ENCODE data around the gene NCAPH2.

The NCAPH2 gene

DNA sequence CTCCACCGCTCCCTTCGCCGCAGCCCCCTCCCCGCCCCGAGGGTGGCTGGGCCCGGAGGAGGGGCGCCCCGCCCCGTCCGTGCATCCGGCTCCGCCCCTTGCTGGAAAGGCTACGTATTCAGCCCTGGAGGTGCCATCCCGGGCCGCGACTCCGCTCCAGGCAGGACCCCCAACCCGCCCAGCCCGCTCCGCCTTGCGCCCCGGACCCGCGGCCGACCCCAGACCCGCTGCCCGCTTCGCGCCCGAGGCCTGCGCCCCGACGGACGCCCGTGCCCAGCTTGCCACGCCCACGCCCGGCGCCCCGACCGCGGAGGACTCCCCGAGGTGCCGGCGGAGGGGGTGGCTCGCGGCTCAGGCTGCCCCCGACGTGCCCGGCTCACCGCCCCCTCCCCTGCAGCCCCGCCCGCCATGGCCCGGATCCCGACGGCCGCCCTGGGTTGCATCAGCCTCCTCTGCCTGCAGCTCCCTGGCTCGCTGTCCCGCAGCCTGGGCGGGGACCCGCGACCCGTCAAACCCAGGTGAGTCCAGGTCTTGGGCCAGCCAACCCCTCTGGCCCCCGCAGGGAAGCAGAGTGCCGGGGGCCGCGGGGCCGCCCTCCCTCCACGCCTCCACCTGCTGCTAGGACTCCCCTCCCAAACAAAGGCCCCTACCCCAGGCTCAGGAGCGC is 26.5 kb upstream of the NCAPH2 start, which contains the start of gene ADM2:
ADM2 (plus strand) TSS at position 104 of the 667 bp plus-strand sequence; CDS start at position 409, 305 bp downstream.
- Mint-ChIP-seq H3K27me3 (peaks cover 2% of the 10 kb centered on the region), H3K9me3 (no peaks in the 10 kb centered on the region), H3K4me3 (peak within 1 kb of the TSS; percentile 77), H3K36me3 (no peaks in the 10 kb centered on the region), H3K4me1 (peaks cover 11% of the 10 kb centered on the region), H3K27ac (no peak within 1 kb of the TSS)
- DNase-seq (ENCODE audit: low spot score in 2 of 2) (peak; percentile 33 to 52), ATAC-seq (ENCODE audit: low read depth) (peak; percentile 70)

DNA sequence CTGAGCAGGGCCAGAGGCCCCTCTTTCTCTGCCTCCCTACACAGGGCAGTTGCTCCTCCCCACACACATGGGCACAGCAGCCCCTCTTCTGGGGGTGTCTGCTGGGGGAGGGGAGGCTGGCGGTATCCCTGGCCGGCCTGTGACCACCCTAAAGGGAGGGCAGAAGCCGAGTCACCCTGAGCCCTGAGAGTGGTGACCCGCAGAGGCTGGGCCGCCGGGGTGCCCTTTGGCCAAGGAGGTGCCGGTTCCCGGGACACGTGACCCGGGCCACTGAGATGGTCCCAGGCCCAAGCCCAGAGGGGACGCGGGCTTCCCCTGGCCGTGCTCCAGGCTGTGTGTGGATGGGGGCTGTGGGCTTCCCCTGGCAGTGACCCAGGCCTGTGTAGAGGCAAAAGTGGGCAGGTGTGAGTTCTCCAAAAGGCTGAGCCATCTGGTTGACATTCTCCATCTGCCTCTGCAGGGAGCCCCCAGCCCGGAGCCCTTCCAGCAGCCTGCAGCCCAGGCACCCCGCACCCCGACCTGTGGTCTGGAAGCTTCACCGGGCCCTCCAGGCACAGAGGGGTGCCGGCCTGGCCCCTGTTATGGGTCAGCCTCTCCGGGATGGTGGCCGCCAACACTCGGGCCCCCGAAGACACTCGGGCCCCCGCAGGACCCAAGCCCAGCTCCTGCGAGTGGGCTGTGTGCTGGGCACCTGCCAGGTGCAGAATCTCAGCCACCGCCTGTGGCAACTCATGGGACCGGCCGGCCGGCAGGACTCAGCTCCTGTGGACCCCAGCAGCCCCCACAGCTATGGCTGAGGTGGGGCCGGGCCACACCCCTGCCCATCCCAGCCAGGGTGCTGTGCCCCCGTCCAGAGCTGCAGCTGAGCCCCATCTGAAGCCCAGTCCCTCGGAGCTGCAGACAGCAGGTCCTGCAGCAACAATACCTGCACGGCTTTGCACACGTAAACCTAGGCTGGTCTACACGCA is 25.6 kb upstream of the NCAPH2 start:
- ATAC-seq (ENCODE audit: low read depth) (no peak), DNase-seq (ENCODE audit: low spot score in 2 of 2) (no peak)
- Mint-ChIP-seq H3K27me3 (peaks cover 2% of the 10 kb centered on the region), H3K4me3 (peak overlapping the region; percentile 77), H3K9me3 (no peaks in the 10 kb centered on the region), H3K4me1 (peaks cover 13% of the 10 kb centered on the region), H3K27ac (no peak overlapping the region), H3K36me3 (no peaks in the 10 kb centered on the region)

DNA sequence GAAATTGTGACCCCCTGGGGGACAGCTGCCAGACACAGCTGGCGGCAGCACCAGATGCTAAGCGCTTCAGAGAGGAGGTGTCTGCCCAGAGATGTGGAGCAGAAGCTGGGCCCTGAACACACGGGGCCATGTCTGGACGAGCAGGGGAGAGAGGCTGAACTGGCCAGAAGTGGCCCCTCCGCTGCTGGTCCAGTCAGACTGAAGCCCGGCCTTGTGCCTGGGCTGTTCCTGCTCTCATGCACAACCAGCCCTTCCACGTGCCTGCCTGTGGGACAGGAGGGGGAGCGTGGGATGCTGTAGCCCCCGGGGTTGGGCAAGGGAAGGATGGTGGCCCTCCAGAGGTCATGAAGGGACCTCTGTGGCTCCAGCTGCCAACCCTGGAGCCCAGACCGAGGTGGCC is 24.9 kb upstream of the NCAPH2 start:
- H3K9me3 Mint-ChIP-seq, result no peaks in the 10 kb centered on the region
- ATAC-seq (ENCODE audit: low read depth), result no peak
- H3K4me1 Mint-ChIP-seq, result peaks cover 13% of the 10 kb centered on the region
- H3K4me3 Mint-ChIP-seq, result peak overlapping the region; percentile 50
- peaks cover 2% of the 10 kb centered on the region for H3K27me3 Mint-ChIP-seq
- no peak for DNase-seq (ENCODE audit: low spot score in 2 of 2)
- no peaks in the 10 kb centered on the region for H3K36me3 Mint-ChIP-seq
- no peak overlapping the region for H3K27ac Mint-ChIP-seq

DNA sequence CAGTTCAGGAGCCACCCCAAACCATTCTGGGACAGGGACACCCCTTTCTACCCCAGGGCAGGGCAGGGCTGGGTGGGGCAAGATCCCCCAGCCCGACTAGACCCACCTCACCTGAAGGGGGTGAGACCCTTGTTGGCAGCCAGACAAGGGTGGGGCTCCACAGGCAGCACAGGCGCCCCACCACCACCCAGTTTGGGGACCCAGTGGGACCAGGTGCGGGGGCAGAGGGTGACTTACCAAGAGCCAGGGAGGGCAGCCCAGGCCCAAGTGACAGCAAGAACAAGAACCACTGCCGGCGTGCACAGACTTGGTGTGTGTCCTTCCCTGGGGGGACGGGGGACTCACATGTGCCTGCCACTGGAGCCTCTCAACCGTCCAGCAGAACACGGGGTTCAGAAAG is 24.5 kb upstream of the NCAPH2 start:
- Mint-ChIP-seq H3K36me3 (no peaks in the 10 kb centered on the region), H3K4me3 (no peak overlapping the region), H3K4me1 (peaks cover 13% of the 10 kb centered on the region), H3K27me3 (peaks cover 2% of the 10 kb centered on the region), H3K9me3 (no peaks in the 10 kb centered on the region), H3K27ac (no peak overlapping the region)
- DNase-seq (ENCODE audit: low spot score in 2 of 2), result no peak
- ATAC-seq (ENCODE audit: low read depth), result no peak

DNA sequence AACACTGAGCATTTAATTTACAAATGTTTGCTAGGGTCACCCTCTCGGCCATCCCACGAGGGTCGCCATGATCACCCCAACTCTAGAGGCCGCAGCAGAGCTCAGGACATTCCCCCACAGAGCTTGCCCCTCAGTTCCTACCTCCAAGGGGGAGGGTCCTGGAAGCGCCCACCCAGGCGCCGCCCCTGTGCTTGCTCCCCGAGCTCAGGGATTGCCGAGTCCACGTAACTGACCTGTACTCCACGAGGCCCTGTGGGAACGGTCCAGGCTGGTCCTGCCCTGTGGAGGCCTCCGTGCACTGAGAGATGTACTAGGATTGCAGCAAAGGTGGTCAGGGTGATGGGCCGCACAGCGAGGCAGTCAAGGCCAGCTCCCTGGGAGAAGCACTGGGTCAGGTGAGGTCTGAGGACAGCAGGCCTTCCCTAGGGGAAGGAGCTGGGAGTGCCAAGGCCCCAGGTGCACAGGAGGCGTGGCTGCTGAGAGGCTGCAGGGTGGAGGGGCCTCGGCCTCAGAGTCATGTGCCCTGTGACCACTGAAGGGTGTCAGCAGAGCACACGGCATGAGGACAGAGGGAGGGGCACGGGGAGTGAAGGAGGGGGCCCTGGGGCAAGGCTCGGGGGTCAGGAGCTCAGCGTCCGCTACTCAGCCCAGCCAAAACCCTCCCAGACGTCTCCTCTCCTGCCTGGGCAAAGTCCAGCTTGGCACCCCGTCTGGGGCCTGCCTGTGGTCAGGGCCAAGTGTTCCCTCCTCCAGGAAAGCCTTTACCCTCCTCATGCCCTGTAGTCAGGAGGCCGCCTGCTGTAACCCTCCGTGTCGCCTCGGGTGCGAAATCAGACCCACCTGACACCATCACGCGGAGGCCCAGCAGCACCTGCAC is 23.8 kb upstream of the NCAPH2 start:
- Mint-ChIP-seq H3K27ac (no peak overlapping the region), H3K4me1 (peaks cover 13% of the 10 kb centered on the region), H3K36me3 (no peaks in the 10 kb centered on the region), H3K27me3 (peaks cover 2% of the 10 kb centered on the region), H3K4me3 (no peak overlapping the region), H3K9me3 (no peaks in the 10 kb centered on the region)
- peak; percentile 58 for ATAC-seq (ENCODE audit: low read depth)
- DNase-seq (ENCODE audit: low spot score in 2 of 2), result no peak

DNA sequence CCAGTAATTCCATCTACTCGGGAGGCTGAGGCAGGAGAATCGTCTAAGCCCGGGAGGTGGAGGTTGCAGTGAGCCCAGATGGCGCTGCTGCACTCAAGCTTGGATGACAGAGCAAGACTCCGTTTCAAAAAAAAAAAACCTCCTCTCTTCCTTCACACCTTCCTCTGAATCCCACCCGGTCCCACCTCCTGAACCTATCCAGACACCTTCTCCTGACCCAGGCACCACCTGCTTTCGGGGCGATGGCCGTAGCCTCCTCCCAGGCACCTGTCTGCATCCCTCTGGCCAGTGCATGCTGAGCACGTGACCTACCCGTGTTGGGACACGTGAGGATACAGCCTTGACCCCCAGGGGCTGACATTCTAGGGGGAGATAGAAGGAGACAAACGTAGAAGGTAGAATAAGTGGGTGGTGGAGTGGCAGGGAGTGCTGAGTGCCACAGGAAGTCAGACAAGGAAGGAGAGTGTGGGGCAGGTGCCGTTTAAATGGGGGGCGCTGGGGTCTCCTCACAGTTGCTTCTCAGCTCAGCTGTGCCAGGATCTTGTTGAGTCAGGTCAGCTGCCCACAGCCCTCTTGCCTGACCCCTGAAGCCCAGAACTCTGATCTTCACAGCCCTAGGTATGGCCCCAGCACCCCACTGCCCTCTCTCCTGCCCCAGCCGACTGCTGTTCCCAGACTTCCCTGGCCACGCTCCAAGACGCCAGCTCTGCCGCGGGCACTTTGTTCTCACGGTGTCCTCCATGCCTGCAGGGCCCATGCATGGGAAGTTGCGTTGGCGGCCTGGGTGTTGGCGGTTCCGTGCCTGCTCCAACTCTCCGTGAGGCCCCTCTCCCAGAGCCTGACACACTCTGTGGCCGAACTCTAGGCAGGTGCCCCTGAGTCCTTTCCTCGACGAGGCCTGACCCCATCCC is 22.5 kb upstream of the NCAPH2 start:
- H3K9me3 Mint-ChIP-seq, result no peaks in the 10 kb centered on the region
- no peak overlapping the region for H3K27ac Mint-ChIP-seq
- H3K4me3 Mint-ChIP-seq, result no peak overlapping the region
- no peaks in the 10 kb centered on the region for H3K36me3 Mint-ChIP-seq
- ATAC-seq (ENCODE audit: low read depth) (no peak), DNase-seq (ENCODE audit: low spot score in 2 of 2) (no peak)
- H3K4me1 Mint-ChIP-seq, result peaks cover 11% of the 10 kb centered on the region
- H3K27me3 Mint-ChIP-seq, result no peaks in the 10 kb centered on the region

DNA sequence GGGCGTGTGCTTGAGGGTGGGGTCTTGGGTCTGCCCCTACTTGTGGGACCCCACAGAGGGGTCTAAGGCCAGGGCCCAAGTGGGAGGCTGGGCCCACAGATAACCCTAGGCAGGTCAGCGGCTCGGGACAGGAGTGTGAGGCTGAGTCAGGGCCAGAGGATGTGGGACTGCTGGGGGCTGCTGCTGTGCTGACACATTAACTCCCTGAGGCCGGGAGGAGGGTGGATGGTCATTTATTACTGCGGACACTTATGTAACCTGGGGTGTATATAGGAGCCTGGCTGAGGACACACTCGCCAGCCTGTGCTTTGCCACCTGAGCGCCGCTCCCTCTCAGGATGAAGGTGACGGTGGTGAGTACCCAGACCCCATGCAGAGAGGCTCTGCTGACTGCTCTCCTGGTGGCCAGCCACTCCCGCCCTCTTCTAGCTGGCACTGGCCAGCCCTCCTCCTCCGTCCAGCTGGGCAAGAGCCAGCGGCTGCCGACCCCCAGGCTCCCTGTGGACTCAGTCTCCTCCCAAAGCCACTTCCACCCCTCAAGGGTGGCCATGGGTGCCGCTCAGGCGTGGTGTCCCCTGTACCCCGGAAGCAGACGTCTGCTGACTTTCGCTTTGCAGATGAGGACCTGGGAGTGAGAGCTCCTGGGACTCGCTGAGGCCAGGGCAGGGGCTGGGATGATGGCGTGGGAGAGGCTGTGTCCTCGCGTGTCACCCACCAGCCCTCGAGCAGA is 21.3 kb upstream of the NCAPH2 start, which contains the start of gene MIOX:
MIOX (plus strand) TSS at position 299 of the 729 bp plus-strand sequence; CDS start at position 338, 39 bp downstream.
- no peaks in the 10 kb centered on the region for H3K36me3 Mint-ChIP-seq
- no peaks in the 10 kb centered on the region for H3K27me3 Mint-ChIP-seq
- no peak within 1 kb of the TSS for H3K27ac Mint-ChIP-seq
- peaks cover 16% of the 10 kb centered on the region for H3K4me1 Mint-ChIP-seq
- H3K4me3 Mint-ChIP-seq, result no peak within 1 kb of the TSS
- no peak for DNase-seq (ENCODE audit: low spot score in 2 of 2)
- no peak for ATAC-seq (ENCODE audit: low read depth)
- no peaks in the 10 kb centered on the region for H3K9me3 Mint-ChIP-seq

DNA sequence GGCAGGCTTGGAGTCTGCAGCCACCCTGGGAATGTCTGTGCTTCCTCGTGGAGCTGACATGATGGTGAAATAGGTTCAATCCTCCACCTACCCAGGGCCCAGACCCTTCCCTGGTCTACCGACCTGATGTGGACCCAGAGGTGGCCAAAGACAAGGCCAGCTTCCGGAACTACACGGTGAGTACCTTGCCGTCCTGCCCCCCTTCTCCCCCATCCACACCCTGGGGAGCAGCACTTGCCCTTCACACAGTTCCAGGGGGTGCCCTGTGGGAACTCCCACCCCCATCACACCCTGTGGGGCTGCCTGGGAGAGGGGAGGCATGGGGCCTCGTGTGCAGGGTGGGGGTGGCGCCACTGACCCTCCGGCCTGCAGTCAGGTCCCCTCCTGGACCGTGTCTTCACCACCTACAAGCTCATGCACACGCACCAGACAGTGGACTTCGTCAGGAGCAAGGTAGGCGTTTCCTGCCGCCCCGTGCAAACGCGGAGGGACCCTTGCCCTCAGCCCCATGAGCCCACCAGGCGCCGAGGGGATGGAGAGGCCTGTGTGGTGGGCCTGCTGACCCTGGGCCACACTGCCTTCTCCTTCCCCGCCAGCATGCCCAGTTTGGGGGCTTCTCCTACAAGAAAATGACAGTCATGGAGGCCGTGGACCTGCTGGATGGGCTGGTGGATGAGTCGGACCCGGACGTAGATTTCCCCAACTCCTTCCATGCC is 20.6 kb upstream of the NCAPH2 start:
- Mint-ChIP-seq H3K4me3 (no peak overlapping the region), H3K36me3 (no peaks in the 10 kb centered on the region), H3K4me1 (peaks cover 16% of the 10 kb centered on the region), H3K9me3 (no peaks in the 10 kb centered on the region), H3K27me3 (no peaks in the 10 kb centered on the region), H3K27ac (no peak overlapping the region)
- ATAC-seq (ENCODE audit: low read depth), result no peak
- DNase-seq (ENCODE audit: low spot score in 2 of 2), result no peak

DNA sequence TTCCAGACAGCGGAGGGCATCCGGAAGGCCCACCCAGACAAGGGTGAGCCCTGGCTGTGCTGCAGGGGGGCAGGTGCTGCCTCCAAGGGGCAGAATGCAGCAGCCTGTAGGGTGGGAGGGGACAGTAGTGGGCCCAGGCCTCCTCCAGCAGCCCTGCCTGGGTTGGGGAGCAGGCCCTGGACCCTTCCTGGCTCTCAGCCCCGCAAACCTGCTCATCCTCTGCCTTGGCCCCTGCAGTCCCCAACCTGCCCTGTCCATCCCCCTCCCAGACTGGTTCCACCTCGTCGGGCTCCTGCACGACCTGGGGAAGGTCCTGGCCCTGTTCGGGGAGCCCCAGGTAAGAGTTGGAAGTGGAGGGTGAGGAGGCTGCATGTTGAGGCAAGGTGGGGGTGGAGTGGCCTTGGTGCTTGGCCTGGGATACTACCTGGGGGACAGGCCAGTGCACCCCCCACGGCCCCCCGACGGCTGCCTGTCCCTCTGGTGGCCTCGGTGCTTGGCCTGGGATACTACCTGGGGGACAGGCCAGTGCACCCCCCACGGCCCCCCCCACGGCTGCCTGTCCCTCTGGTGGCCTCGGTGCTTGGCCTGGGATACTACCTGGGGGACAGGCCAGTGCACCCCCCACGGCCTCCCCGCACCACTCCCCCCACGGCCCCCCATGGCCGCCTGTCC is 19.9 kb upstream of the NCAPH2 start:
- no peak overlapping the region for H3K27ac Mint-ChIP-seq
- peaks cover 16% of the 10 kb centered on the region for H3K4me1 Mint-ChIP-seq
- no peaks in the 10 kb centered on the region for H3K36me3 Mint-ChIP-seq
- no peaks in the 10 kb centered on the region for H3K27me3 Mint-ChIP-seq
- no peak overlapping the region for H3K4me3 Mint-ChIP-seq
- no peak for ATAC-seq (ENCODE audit: low read depth)
- no peaks in the 10 kb centered on the region for H3K9me3 Mint-ChIP-seq
- DNase-seq (ENCODE audit: low spot score in 2 of 2), result no peak

DNA sequence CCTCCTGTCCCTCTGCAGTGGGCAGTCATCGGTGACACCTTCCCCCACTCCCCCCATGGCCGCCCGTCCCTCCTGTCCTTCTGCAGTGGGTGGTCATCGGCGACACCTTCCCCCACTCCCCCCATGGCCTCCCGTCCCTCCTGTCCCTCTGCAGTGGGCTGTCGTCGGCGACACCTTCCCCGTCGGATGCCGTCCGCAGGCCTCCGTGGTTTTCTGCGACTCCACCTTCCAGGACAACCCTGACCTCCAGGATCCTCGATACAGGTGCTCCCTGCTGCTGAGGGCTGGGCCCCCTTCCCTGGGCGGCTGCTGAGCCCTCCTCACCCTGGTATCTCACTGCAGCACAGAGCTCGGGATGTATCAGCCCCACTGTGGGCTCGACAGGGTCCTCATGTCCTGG is 19.1 kb upstream of the NCAPH2 start:
- H3K9me3 Mint-ChIP-seq, result no peaks in the 10 kb centered on the region
- peaks cover 16% of the 10 kb centered on the region for H3K4me1 Mint-ChIP-seq

DNA sequence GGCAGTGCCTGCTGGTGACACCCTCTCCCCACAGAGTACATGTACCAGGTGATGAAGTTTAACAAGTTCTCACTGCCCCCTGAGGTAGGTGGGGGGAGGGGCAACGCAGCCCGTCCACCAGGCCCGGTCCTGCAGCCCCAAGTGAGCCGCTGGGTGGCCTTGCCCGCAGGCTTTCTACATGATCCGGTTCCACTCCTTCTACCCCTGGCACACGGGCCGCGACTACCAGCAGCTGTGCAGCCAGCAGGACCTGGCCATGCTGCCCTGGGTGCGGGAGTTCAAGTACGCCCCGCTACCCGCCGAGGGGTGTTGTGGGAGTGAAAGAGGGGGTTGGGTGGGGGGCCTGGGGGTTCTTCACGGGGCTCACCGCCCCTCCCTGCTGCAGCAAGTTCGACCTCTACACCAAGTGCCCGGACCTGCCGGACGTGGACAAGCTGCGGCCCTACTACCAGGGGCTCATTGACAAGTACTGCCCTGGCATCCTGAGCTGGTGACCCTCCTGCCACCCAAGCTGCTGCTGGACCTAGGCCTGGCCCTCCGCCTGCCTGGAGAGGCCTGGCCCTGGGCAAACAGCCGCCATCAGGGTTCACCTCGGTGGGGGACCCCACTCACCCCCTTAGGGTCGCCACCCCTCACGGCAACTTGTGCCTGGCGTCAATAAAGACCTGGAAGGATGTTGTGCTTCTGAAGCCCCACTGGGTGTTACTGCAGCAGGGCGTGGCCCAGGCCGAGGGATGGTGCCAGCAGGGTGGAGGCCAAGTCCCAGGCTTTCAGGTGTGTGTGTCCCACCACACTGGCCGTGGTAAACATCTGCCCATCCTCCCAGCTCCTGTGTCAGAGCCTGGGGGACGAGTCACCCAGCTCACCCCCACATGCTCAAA is 18.4 kb upstream of the NCAPH2 start:
- ATAC-seq (ENCODE audit: low read depth) (no peak), DNase-seq (ENCODE audit: low spot score in 2 of 2) (no peak)
- H3K36me3 Mint-ChIP-seq, result no peaks in the 10 kb centered on the region
- no peaks in the 10 kb centered on the region for H3K9me3 Mint-ChIP-seq
- no peak overlapping the region for H3K4me3 Mint-ChIP-seq
- peaks cover 12% of the 10 kb centered on the region for H3K4me1 Mint-ChIP-seq
- no peaks in the 10 kb centered on the region for H3K27me3 Mint-ChIP-seq
- H3K27ac Mint-ChIP-seq, result no peak overlapping the region

More for the DNA sequence above, 19.1 kb upstream of the NCAPH2 start:
- ATAC-seq (ENCODE audit: low read depth) (no peak), DNase-seq (ENCODE audit: low spot score in 2 of 2) (no peak)
- Mint-ChIP-seq H3K4me3 (no peak overlapping the region), H3K36me3 (no peaks in the 10 kb centered on the region), H3K27me3 (no peaks in the 10 kb centered on the region), H3K27ac (no peak overlapping the region)
